IMR-90 (cell line): ENCODE measurements around the gene SPATA21. TPM values are rescaled to one million over a fixed set of nuclear protein-coding genes. Genes with fewer than 3 reads are reported as not detected.

Experiments
- polyA plus RNA-seq, 3 experiments: library from polyadenylated mRNA; depleted of rRNA; stranded (reverse); fragments of >200 nt; gene quantifications; 2 replicates each; pipeline ENCODE4 v1.2.3, GENCODE V29; 2012; ENCODE audit warnings: low replicate concordance in 1 of 3
- total RNA-seq: library from RNA; depleted of rRNA; stranded (reverse); fragments of >200 nt; gene quantifications from 2 replicates; pipeline ENCODE4 v1.2.3, GENCODE V29; 2012; rRNA removed

Gene SPATA21
- total and polyA plus RNA-seq, 2 of the 4 experiments (the other 2 are of a cell fraction): not detected

Other genes starting within 250 kb of the SPATA21 start
- 3.3 and 4.5 TPM in 2 replicates for gene ARHGEF19, start 224.8 kb downstream of the SPATA21 start, total RNA-seq
- 16.8 and 17.2 TPM in 2 replicates for gene ARHGEF19, start 224.8 kb downstream of the SPATA21 start, polyA plus RNA-seq (2012; rRNA removed)
- gene CPLANE2, start 200.2 kb downstream of the SPATA21 start, total RNA-seq: 3.2 and 3.3 TPM in 2 replicates
- gene CPLANE2, start 200.2 kb downstream of the SPATA21 start, polyA plus RNA-seq (2012; rRNA removed): 5.8 and 7.5 TPM in 2 replicates
- 11.4 and 12.0 TPM in 2 replicates for gene FBXO42, start 84.9 kb downstream of the SPATA21 start, total RNA-seq
- 18.8 and 19.6 TPM in 2 replicates for gene FBXO42, start 84.9 kb downstream of the SPATA21 start, polyA plus RNA-seq (2012; rRNA removed)
- gene SZRD1, start 70.2 kb downstream of the SPATA21 start, total RNA-seq: 104 and 119 TPM in 2 replicates
- 140 and 149 TPM in 2 replicates for gene SZRD1, start 70.2 kb downstream of the SPATA21 start, polyA plus RNA-seq (2012; rRNA removed)
- 79.7 and 85.1 TPM in 2 replicates for gene NECAP2, start 3.3 kb upstream of the SPATA21 start, total RNA-seq
- 80.2 and 80.5 TPM in 2 replicates for gene NECAP2, start 3.3 kb upstream of the SPATA21 start, polyA plus RNA-seq (2012; rRNA removed)
- under 0.01 TPM in 2 replicates for gene RNU1-1, start 76.9 kb upstream of the SPATA21 start, total RNA-seq
- gene RNU1-1, start 76.9 kb upstream of the SPATA21 start, polyA plus RNA-seq (2012; rRNA removed): not detected in 2 replicates
- gene NBPF1, start 176.1 kb upstream of the SPATA21 start, total RNA-seq: 25.3 and 28.3 TPM in 2 replicates
- 17.1 and 18.8 TPM in 2 replicates for gene NBPF1, start 176.1 kb upstream of the SPATA21 start, polyA plus RNA-seq (2012; rRNA removed)
- under 0.01 TPM in 2 replicates for gene RNU1-3, start 229.5 kb upstream of the SPATA21 start, total RNA-seq
- gene RNU1-3, start 229.5 kb upstream of the SPATA21 start, polyA plus RNA-seq (2012; rRNA removed): not detected in 2 replicates